Astrocyte (in vitro differentiated cells and primary cell): Measurements from ENCODE around the gene EGLN2. TPM values are rescaled to one million over a fixed set of nuclear protein-coding genes. Genes with fewer than 3 reads are reported as not detected.
"Not testable (repeated sequence)": the region's sequence is repeated elsewhere in the genome, so short reads cannot be mapped to it uniquely, and the experiment has no call there.

Experiments
- DNase-seq: peaks from one replicate; pipeline ENCODE4 v3.0.0-alpha.2; 2010; ENCODE audit warnings: low read depth
- FAIRE-seq: peaks from 2 replicates; lab custom pipeline; 2011; peaks lifted over from hg19 to GRCh38; lab: Jason Lieb, UNC
- H2AFZ ChIP-seq: 2 replicates; pipeline ENCODE4 v1.6.0; 2012; ENCODE audit warnings: low read depth, low read length, inconsistent platforms
- H3K27ac ChIP-seq: 2 replicates; pipeline ENCODE4 v1.5.1; 2011; ENCODE audit warnings: low read depth, low read length, inconsistent platforms
- H3K27me3 ChIP-seq: 2 replicates; pipeline ENCODE4 v1.6.0; 2011; ENCODE audit warnings: low read length, inconsistent platforms; ENCODE audit not compliant: insufficient read depth
- H3K36me3 ChIP-seq: 2 replicates; pipeline ENCODE4 v1.5.1; 2011; ENCODE audit warnings: low read length, inconsistent platforms; ENCODE audit not compliant: insufficient read depth
- H3K4me1 ChIP-seq: 2 replicates; pipeline ENCODE4 v1.5.1; 2011; ENCODE audit warnings: low read length, inconsistent platforms; ENCODE audit not compliant: insufficient read depth
- H3K4me2 ChIP-seq: 2 replicates; pipeline ENCODE4 v1.6.0; 2012; ENCODE audit warnings: low read length, inconsistent platforms
- H3K4me3 ChIP-seq: 2 replicates; pipeline ENCODE4 v1.5.1; 2011; ENCODE audit warnings: low read depth, mild to moderate bottlenecking, low read length, inconsistent platforms; ENCODE audit not compliant: insufficient read depth
- H3K79me2 ChIP-seq: 2 replicates; pipeline ENCODE4 v1.6.0; 2012; ENCODE audit warnings: mild to moderate bottlenecking, low read length, inconsistent platforms; ENCODE audit not compliant: insufficient read depth
- H3K9ac ChIP-seq: 2 replicates; pipeline ENCODE4 v1.6.0; 2012; ENCODE audit warnings: mild to moderate bottlenecking, low read length, inconsistent platforms
- H3K9me3 ChIP-seq: 2 replicates; pipeline ENCODE4 v1.5.1; 2012; ENCODE audit warnings: low read depth, mild to moderate bottlenecking, low read length, inconsistent platforms; ENCODE audit not compliant: insufficient read depth
- H4K20me1 ChIP-seq: 2 replicates; pipeline ENCODE4 v1.6.0; 2012; ENCODE audit warnings: low read length, inconsistent platforms; ENCODE audit not compliant: insufficient read depth
- H3K27ac Mint-ChIP-seq: one replicate; pipeline ENCODE4 v1.8.0; 2021; ENCODE audit warnings: mild to moderate bottlenecking, mixed read lengths; ENCODE audit not compliant: unreplicated experiment
- H3K27me3 Mint-ChIP-seq: one replicate; pipeline ENCODE4 v1.8.0; 2021; ENCODE audit warnings: low read depth, mixed read lengths; ENCODE audit not compliant: unreplicated experiment
- H3K36me3 Mint-ChIP-seq: one replicate; pipeline ENCODE4 v1.8.0; 2021; ENCODE audit warnings: low read depth, mixed read lengths; ENCODE audit not compliant: unreplicated experiment
- H3K4me1 Mint-ChIP-seq: one replicate; pipeline ENCODE4 v1.8.0; 2021; ENCODE audit warnings: low read depth, mixed read lengths; ENCODE audit not compliant: unreplicated experiment
- H3K4me3 Mint-ChIP-seq: one replicate; pipeline ENCODE4 v1.8.0; 2021; ENCODE audit warnings: mild to moderate bottlenecking, moderate library complexity, mixed read lengths; ENCODE audit not compliant: unreplicated experiment
- H3K9me3 Mint-ChIP-seq: one replicate; pipeline ENCODE4 v1.8.0; 2021; ENCODE audit warnings: mild to moderate bottlenecking, mixed read lengths; ENCODE audit not compliant: unreplicated experiment
- CTCF ChIP-seq: IDR thresholded peaks from 2 replicates; pipeline ENCODE4 v1.5.1; 2011; ENCODE audit warnings: low read depth, mild to moderate bottlenecking, inconsistent platforms, low read length, moderate library complexity; ENCODE audit not compliant: insufficient read depth
- EZH2 ChIP-seq: IDR thresholded peaks from 2 replicates; pipeline ENCODE4 v1.6.1; 2012; ENCODE audit warnings: mild to moderate bottlenecking, low read length, inconsistent platforms; ENCODE audit not compliant: insufficient read depth
- total RNA-seq: library from RNA; stranded (reverse); gene quantifications from 2 replicates; pipeline ENCODE4 v1.2.1, GENCODE V29; 2021

The EGLN2 gene
- total RNA-seq, 1 donor from 2014 or later = 84.6 TPM

DNA sequence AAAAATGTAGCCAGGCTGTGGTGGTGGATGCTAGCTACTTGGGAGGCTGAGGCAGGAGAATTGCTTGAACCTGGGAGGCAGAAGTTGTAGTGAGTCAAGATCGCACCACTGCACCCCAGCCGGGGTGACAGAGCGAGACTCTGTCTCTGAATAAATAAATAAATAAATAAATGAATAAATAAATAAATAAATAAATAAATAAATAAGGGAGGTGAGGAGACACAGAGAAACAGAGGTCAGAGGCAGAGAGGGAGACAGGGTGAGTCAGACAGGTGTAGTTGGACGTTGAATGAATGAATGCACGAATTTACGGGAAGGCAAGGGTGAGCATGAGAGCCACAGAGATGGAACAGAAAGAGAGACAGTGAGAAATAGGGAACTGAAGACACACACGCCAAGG lies 17.9 kb upstream of the EGLN2 start:
- H3K27ac Mint-ChIP-seq = no peak overlapping the region
- FAIRE-seq (no peak), DNase-seq (no peak)

GRCh38 chr19:40783711-40784110 lies 15.3 kb upstream of the EGLN2 start:
- no peak for FAIRE-seq
- H3K4me1 Mint-ChIP-seq = no peaks in the 10 kb centered on the region
- no peaks in the 10 kb centered on the region for H3K9me3 ChIP-seq

More for the DNA sequence above, 17.9 kb upstream of the EGLN2 start:
- H3K36me3 ChIP-seq = no peaks in the 10 kb centered on the region
- Mint-ChIP-seq H3K4me1 (no peaks in the 10 kb centered on the region), H3K9me3 (no peaks in the 10 kb centered on the region), H3K27me3 (no peaks in the 10 kb centered on the region), H3K36me3 (peaks cover 3% of the 10 kb centered on the region), H3K4me3 (no peak overlapping the region)
- H3K79me2 ChIP-seq = no peaks in the 10 kb centered on the region
- H2AFZ ChIP-seq = no peak overlapping the region
- no peaks in the 10 kb centered on the region for H3K27me3 ChIP-seq
- TF ChIP-seq EZH2 = no peak
- H3K4me2 ChIP-seq = no peak overlapping the region
- H3K9me3 ChIP-seq = no peaks in the 10 kb centered on the region
- no peak overlapping the region for H3K4me3 ChIP-seq
- H3K27ac ChIP-seq = no peak overlapping the region
- H3K4me1 ChIP-seq = peaks cover 12% of the 10 kb centered on the region
- H4K20me1 ChIP-seq = peaks cover 2% of the 10 kb centered on the region
- no peak overlapping the region for H3K9ac ChIP-seq

GRCh38 chr19:40784146-40784545 lies 14.8 kb upstream of the EGLN2 start:
- H3K4me3 Mint-ChIP-seq, FAIRE-seq: not testable (repeated sequence)

More at GRCh38 chr19:40783711-40784110, 15.3 kb upstream of the EGLN2 start:
- Histone ChIP-seq H2AFZ (no peak overlapping the region), H4K20me1 (no peaks in the 10 kb centered on the region), H3K9ac (no peak overlapping the region), H3K27ac (no peak overlapping the region), H3K79me2 (no peaks in the 10 kb centered on the region), H3K4me1 (peaks cover 5% of the 10 kb centered on the region), H3K4me3 (no peak overlapping the region), H3K36me3 (no peaks in the 10 kb centered on the region), H3K27me3 (no peaks in the 10 kb centered on the region), H3K4me2 (no peak overlapping the region)
- no peak for DNase-seq
- no peak overlapping the region for H3K4me3 Mint-ChIP-seq
- peaks cover 8% of the 10 kb centered on the region for H3K36me3 Mint-ChIP-seq
- H3K27ac Mint-ChIP-seq = no peak overlapping the region
- TF ChIP-seq EZH2 (no peak), CTCF (no peak)
- H3K27me3 Mint-ChIP-seq = no peaks in the 10 kb centered on the region
- H3K9me3 Mint-ChIP-seq = no peaks in the 10 kb centered on the region

More at GRCh38 chr19:40784146-40784545, 14.8 kb upstream of the EGLN2 start:
- H3K4me2 ChIP-seq, H3K27ac Mint-ChIP-seq, H3K4me3 ChIP-seq, H3K4me1 Mint-ChIP-seq, H3K36me3 ChIP-seq, H2AFZ ChIP-seq, H3K4me1 ChIP-seq, H3K27ac ChIP-seq, H3K36me3 Mint-ChIP-seq, H4K20me1 ChIP-seq, H3K27me3 ChIP-seq, H3K9me3 Mint-ChIP-seq, H3K79me2 ChIP-seq, DNase-seq, H3K27me3 Mint-ChIP-seq, H3K9ac ChIP-seq, H3K9me3 ChIP-seq: not testable (repeated sequence)
